ENCODE measurements around the gene HTR1D. TPM values are rescaled to one million over a fixed set of nuclear protein-coding genes. Genes with fewer than 3 reads are reported as not detected.

Gene HTR1D
- total RNA-seq, 1 experiment from 2014 or later: 5.4 TPM

DNA sequence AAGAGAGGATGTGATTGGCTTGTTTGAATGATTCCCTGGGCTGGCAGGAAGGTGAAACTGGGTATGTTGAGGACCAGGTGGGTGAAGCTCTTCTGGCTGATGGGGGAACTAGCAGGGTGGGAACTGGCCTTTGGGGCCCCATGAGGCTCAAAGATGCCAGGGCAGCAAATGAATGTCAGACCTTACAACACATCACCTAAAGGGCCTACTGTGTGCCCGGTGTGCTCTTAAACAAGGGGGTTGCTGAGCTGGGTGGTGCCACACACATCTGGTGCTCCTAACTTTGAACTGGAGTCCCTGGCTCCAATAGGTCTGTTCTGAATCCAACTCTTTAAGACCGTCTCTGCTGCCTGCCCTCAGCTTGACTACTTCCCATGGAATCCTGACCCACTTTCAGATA lies 21.3 kb upstream of the HTR1D start (continued):
- no peak for TF ChIP-seq GTF2I (CRISPR knock-in tag; conservative IDR thresholded peaks at IDR 0.05)
- TF ChIP-seq, protein P1, sequence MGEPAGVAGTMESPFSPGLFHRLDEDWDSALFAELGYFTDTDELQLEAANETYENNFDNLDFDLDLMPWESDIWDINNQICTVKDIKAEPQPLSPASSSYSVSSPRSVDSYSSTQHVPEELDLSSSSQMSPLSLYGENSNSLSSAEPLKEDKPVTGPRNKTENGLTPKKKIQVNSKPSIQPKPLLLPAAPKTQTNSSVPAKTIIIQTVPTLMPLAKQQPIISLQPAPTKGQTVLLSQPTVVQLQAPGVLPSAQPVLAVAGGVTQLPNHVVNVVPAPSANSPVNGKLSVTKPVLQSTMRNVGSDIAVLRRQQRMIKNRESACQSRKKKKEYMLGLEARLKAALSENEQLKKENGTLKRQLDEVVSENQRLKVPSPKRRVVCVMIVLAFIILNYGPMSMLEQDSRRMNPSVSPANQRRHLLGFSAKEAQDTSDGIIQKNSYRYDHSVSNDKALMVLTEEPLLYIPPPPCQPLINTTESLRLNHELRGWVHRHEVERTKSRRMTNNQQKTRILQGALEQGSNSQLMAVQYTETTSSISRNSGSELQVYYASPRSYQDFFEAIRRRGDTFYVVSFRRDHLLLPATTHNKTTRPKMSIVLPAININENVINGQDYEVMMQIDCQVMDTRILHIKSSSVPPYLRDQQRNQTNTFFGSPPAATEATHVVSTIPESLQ (CRISPR knock-in tag; IDR thresholded peaks at IDR 0.05): no peak
- TF ChIP-seq, protein P2, sequence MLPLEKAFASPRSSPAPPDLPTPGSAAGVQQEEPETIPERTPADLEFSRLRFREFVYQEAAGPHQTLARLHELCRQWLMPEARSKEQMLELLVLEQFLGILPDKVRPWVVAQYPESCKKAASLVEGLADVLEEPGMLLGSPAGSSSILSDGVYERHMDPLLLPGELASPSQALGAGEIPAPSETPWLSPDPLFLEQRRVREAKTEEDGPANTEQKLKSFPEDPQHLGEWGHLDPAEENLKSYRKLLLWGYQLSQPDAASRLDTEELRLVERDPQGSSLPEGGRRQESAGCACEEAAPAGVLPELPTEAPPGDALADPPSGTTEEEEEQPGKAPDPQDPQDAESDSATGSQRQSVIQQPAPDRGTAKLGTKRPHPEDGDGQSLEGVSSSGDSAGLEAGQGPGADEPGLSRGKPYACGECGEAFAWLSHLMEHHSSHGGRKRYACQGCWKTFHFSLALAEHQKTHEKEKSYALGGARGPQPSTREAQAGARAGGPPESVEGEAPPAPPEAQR (CRISPR knock-in tag; IDR thresholded peaks at IDR 0.05): no peak
- TF ChIP-seq, protein P3, sequence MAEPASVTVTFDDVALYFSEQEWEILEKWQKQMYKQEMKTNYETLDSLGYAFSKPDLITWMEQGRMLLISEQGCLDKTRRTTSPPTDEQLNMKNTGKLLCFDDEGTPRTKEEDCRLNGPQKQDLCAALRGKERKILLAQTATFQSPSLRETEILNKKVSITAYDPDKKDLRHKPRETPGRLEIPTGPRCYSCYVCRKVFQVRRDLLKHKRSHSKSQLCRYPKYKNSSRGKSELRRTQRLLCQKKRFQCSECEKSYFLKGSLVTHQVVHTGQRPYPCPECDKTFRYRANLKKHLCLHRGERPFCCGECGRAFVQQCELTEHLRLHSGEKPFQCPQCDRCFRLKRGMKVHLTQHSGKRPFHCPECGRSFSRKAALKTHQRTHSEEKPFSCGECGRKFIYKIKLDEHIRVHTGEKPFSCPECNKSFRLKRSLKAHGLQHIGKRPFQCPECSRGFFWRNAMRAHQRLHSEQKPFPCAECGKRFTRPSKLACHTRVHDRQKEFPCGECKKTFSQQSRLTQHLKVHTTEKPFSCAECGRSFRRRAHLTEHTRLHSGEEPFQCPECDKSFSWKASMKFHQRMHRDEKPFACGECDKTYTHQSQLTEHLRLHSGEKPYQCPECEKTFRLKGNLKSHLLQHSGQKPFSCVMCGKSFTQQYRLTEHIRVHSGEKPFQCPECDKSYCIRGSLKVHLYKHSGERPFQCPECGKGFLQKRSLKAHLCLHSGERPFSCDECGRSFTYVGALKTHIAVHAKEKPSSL (CRISPR knock-in tag; conservative IDR thresholded peaks at IDR 0.05): no peak
- TF ChIP-seq, protein P4, sequence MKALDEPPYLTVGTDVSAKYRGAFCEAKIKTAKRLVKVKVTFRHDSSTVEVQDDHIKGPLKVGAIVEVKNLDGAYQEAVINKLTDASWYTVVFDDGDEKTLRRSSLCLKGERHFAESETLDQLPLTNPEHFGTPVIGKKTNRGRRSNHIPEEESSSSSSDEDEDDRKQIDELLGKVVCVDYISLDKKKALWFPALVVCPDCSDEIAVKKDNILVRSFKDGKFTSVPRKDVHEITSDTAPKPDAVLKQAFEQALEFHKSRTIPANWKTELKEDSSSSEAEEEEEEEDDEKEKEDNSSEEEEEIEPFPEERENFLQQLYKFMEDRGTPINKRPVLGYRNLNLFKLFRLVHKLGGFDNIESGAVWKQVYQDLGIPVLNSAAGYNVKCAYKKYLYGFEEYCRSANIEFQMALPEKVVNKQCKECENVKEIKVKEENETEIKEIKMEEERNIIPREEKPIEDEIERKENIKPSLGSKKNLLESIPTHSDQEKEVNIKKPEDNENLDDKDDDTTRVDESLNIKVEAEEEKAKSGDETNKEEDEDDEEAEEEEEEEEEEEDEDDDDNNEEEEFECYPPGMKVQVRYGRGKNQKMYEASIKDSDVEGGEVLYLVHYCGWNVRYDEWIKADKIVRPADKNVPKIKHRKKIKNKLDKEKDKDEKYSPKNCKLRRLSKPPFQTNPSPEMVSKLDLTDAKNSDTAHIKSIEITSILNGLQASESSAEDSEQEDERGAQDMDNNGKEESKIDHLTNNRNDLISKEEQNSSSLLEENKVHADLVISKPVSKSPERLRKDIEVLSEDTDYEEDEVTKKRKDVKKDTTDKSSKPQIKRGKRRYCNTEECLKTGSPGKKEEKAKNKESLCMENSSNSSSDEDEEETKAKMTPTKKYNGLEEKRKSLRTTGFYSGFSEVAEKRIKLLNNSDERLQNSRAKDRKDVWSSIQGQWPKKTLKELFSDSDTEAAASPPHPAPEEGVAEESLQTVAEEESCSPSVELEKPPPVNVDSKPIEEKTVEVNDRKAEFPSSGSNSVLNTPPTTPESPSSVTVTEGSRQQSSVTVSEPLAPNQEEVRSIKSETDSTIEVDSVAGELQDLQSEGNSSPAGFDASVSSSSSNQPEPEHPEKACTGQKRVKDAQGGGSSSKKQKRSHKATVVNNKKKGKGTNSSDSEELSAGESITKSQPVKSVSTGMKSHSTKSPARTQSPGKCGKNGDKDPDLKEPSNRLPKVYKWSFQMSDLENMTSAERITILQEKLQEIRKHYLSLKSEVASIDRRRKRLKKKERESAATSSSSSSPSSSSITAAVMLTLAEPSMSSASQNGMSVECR (CRISPR knock-in tag; IDR thresholded peaks at IDR 0.05; ENCODE audit: borderline replicate concordance): no peak
- no peak for TF ChIP-seq ZNF317 (CRISPR knock-in tag; IDR thresholded peaks at IDR 0.05; ENCODE audit: borderline replicate concordance, low read depth)
- TF ChIP-seq, protein P5, sequence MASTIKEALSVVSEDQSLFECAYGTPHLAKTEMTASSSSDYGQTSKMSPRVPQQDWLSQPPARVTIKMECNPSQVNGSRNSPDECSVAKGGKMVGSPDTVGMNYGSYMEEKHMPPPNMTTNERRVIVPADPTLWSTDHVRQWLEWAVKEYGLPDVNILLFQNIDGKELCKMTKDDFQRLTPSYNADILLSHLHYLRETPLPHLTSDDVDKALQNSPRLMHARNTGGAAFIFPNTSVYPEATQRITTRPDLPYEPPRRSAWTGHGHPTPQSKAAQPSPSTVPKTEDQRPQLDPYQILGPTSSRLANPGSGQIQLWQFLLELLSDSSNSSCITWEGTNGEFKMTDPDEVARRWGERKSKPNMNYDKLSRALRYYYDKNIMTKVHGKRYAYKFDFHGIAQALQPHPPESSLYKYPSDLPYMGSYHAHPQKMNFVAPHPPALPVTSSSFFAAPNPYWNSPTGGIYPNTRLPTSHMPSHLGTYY (CRISPR knock-in tag; IDR thresholded peaks at IDR 0.05): no peak
- no peak for TF ChIP-seq FOXK1 (CRISPR knock-in tag; IDR thresholded peaks at IDR 0.05)

DNA sequence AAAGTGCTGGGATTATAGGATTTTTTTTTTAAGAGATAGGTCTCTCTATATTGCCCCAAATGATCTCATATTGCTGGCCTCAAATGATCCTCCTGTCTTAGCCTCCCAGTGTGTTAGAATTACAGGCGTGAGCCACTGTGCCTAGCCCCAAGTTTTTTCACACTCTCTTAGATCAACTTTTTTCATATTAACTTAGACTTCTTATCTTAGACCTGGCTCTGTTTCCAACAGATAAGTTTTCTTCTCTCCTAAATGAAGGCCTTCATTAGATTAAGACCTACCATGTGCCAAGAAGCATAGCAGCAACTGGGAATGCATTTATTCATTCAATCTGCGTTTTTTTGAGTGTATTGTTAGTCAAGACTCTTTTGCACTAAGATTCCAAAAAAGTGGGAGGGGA lies 20.2 kb upstream of the HTR1D start:
- no peaks in the 10 kb centered on the region; the same call in 1 of the 2 replicates for H3K27me3 Mint-ChIP-seq (ENCODE audit: low read depth)
- TF ChIP-seq NR3C1 (CRISPR knock-in tag; conservative IDR thresholded peaks at IDR 0.05; ENCODE audit: low read depth) (no peak), OVOL2 (CRISPR knock-in tag; IDR thresholded peaks at IDR 0.05; ENCODE audit: borderline replicate concordance) (no peak), SMAD3 (CRISPR knock-in tag; IDR thresholded peaks at IDR 0.05; ENCODE audit: borderline replicate concordance) (no peak), ZNF121 (CRISPR knock-in tag; IDR thresholded peaks at IDR 0.05) (no peak), ZNF671 (CRISPR knock-in tag; IDR thresholded peaks at IDR 0.05) (no peak), EMX1 (CRISPR knock-in tag; IDR thresholded peaks at IDR 0.05) (no peak), FOXK1 (CRISPR knock-in tag; IDR thresholded peaks at IDR 0.05) (no peak), ETV6 (CRISPR knock-in tag; IDR thresholded peaks at IDR 0.05) (no peak), JUN (CRISPR knock-in tag; IDR thresholded peaks at IDR 0.05) (no peak), PRRX2 (CRISPR knock-in tag; IDR thresholded peaks at IDR 0.05) (no peak), ELF4 (CRISPR knock-in tag; IDR thresholded peaks at IDR 0.05; ENCODE audit: low read depth) (no peak), SP1 (CRISPR knock-in tag; conservative IDR thresholded peaks at IDR 0.05) (no peak), CREM (CRISPR knock-in tag; IDR thresholded peaks at IDR 0.05) (no peak), ZNF263 (CRISPR knock-in tag; IDR thresholded peaks at IDR 0.05; ENCODE audit: low read depth) (no peak), TEAD1 (CRISPR knock-in tag; IDR thresholded peaks at IDR 0.05) (no peak), ZNF138 (CRISPR knock-in tag; conservative IDR thresholded peaks at IDR 0.05) (no peak), CBFB (CRISPR knock-in tag; IDR thresholded peaks at IDR 0.05; ENCODE audit: low read depth) (no peak)
- TF ChIP-seq, protein P6, sequence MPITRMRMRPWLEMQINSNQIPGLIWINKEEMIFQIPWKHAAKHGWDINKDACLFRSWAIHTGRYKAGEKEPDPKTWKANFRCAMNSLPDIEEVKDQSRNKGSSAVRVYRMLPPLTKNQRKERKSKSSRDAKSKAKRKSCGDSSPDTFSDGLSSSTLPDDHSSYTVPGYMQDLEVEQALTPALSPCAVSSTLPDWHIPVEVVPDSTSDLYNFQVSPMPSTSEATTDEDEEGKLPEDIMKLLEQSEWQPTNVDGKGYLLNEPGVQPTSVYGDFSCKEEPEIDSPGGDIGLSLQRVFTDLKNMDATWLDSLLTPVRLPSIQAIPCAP (CRISPR knock-in tag; IDR thresholded peaks at IDR 0.05): no peak
- TF ChIP-seq, protein P7, sequence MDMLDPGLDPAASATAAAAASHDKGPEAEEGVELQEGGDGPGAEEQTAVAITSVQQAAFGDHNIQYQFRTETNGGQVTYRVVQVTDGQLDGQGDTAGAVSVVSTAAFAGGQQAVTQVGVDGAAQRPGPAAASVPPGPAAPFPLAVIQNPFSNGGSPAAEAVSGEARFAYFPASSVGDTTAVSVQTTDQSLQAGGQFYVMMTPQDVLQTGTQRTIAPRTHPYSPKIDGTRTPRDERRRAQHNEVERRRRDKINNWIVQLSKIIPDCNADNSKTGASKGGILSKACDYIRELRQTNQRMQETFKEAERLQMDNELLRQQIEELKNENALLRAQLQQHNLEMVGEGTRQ (CRISPR knock-in tag; IDR thresholded peaks at IDR 0.05): no peak
- H3K27ac Mint-ChIP-seq: no peak overlapping the region
- ChIA-PET CTCF (no interaction called here), POLR2A (no interaction called here)
- no peaks in the 10 kb centered on the region for H3K36me3 Mint-ChIP-seq
- no peak for DNase-seq (ENCODE audit: low spot score)
- no peak for ATAC-seq
- H3K4me3 Mint-ChIP-seq: no peak overlapping the region
- H3K9me3 Mint-ChIP-seq: no peaks in the 10 kb centered on the region
- no peaks in the 10 kb centered on the region for H3K4me1 Mint-ChIP-seq

Data from WTC11 (cell line).